OCI-LY7 (cell line): ENCODE measurements around the gene DNER. TPM values are rescaled to one million over a fixed set of nuclear protein-coding genes. Genes with fewer than 3 reads are reported as not detected.

ENCODE experiments used
- BruUV-seq: library from RNA; stranded (reverse); fragments of 400-500 nt; replicated peaks from 2 replicates; lab custom pipeline; 2021; lab: Mats Ljungman, UMichigan
- CTCF ChIA-PET: fragments of 300-600 bp; sonication (Branson Sonifier 250); formaldehyde crosslinking; loops from one replicate; lab custom pipeline; 2022; ENCODE audit warnings: antibody characterized with exemption; ENCODE audit not compliant: unreplicated experiment; lab: Charles Lee
- POLR2A ChIA-PET: fragments of 300-600 bp; sonication (Branson Sonifier 250); formaldehyde crosslinking; loops from one replicate; lab custom pipeline; 2022; ENCODE audit warnings: antibody characterized with exemption; lab: Charles Lee
- DNase-seq: peaks from one replicate; pipeline ENCODE4 v3.0.0-alpha.2; 2015; ENCODE audit warnings: low spot score
- H2AFZ ChIP-seq: fragments of 200-600 bp; sonication (generic), shearing (Covaris generic); 2 replicates; pipeline ENCODE4 v1.6.1; 2014; ENCODE audit warnings: mild to moderate bottlenecking, antibody characterized with exemption, low read length, moderate library complexity
- H3K27ac ChIP-seq: fragments of 200-600 bp; sonication (generic); 2 replicates; pipeline ENCODE4 v1.5.1; 2014; ENCODE audit warnings: mixed run types, low read depth, mild to moderate bottlenecking, moderate library complexity, low read length, inconsistent platforms; ENCODE audit not compliant: poor library complexity, severe bottlenecking
- H3K36me3 ChIP-seq: fragments of 200-600 bp; sonication (generic); 2 replicates; pipeline ENCODE4 v1.6.1; 2014; ENCODE audit warnings: mild to moderate bottlenecking, antibody characterized with exemption, low read length, moderate library complexity, mixed read lengths; ENCODE audit not compliant: insufficient read depth
- H3K4me1 ChIP-seq: fragments of 200-600 bp; sonication (generic); 2 replicates; pipeline ENCODE4 v1.5.1; 2014; ENCODE audit warnings: mild to moderate bottlenecking, low read length; ENCODE audit not compliant: insufficient read depth, poor library complexity, severe bottlenecking
- H3K4me2 ChIP-seq: fragments of 200-600 bp; sonication (generic); 2 replicates; pipeline ENCODE4 v1.6.1; 2014; ENCODE audit warnings: mild to moderate bottlenecking, low read length
- H3K4me3 ChIP-seq: fragments of 200-600 bp; sonication (generic); 2 replicates; pipeline ENCODE4 v1.5.1; 2014; ENCODE audit warnings: mild to moderate bottlenecking, low read depth, low read length; ENCODE audit not compliant: poor library complexity, severe bottlenecking
- H3K79me2 ChIP-seq: fragments of 200-600 bp; sonication (generic); 2 replicates; pipeline ENCODE4 v1.6.1; 2016; ENCODE audit warnings: low read depth, mild to moderate bottlenecking, low read length, moderate library complexity, mixed read lengths; ENCODE audit not compliant: insufficient read depth
- H3K9me2 ChIP-seq: fragments of 200-600 bp; sonication (generic); 2 replicates; pipeline ENCODE4 v1.6.1; 2016; ENCODE audit warnings: mild to moderate bottlenecking, low read length, mixed read lengths; ENCODE audit not compliant: insufficient read depth
- H3K9me3 ChIP-seq: fragments of 200-600 bp; sonication (generic); 2 replicates; pipeline ENCODE4 v1.6.1; 2014; ENCODE audit warnings: mild to moderate bottlenecking, mixed run types, low read length, mixed read lengths
- H4K20me1 ChIP-seq: fragments of 200-600 bp; sonication (generic); 2 replicates; pipeline ENCODE4 v1.6.1; 2014; ENCODE audit warnings: mild to moderate bottlenecking, antibody characterized with exemption, low read length, moderate library complexity, mixed read lengths; ENCODE audit not compliant: insufficient read depth
- CTCF ChIP-seq: fragments of 200-600 bp; sonication (generic); conservative IDR thresholded peaks from 2 replicates; pipeline ENCODE4 v1.5.1; 2014; ENCODE audit warnings: mild to moderate bottlenecking, antibody characterized with exemption, low read length, moderate library complexity, mixed read lengths
- EZH2phosphoT487 ChIP-seq: fragments of 200-600 bp; sonication (generic); IDR thresholded peaks from 2 replicates; pipeline ENCODE4 v1.6.1; 2018; ENCODE audit warnings: low read depth, borderline replicate concordance, mild to moderate bottlenecking, mixed run types, antibody characterized with exemption, low read length, moderate library complexity, mixed read lengths
- intact Hi-C: fragments of 100-400 bp; cut with micrococcal nuclease; formaldehyde crosslinking; loops from one replicate; pipeline ENCODE4 v1.10.0; 2022; ENCODE audit not compliant: unreplicated experiment
- total RNA-seq, 2 experiments: library from RNA; depleted of rRNA in 1 of 2; stranded (reverse); fragments of >200 nt in 1 of 2; shearing (Covaris generic) in 1 of 2; gene quantifications; 2 replicates each; pipeline ENCODE4 v1.2.3, GENCODE V29; 2014 to 2022

DNER gene
- total RNA-seq, 2 experiments from 2014 or later: not detected

GRCh38 chr2:229417916-229418315 is 296.4 kb downstream of the DNER start:
- Histone ChIP-seq H3K27ac (no peak overlapping the region), H3K4me2 (no peak overlapping the region), H3K9me2 (no peaks in the 10 kb centered on the region), H4K20me1 (no peaks in the 10 kb centered on the region), H3K4me1 (no peaks in the 10 kb centered on the region), H3K4me3 (no peak overlapping the region), H2AFZ (no peak overlapping the region), H3K9me3 (no peaks in the 10 kb centered on the region), H3K36me3 (no peaks in the 10 kb centered on the region), H3K79me2 (no peaks in the 10 kb centered on the region)
- TF ChIP-seq EZH2phosphoT487 (no peak), CTCF (no peak)
- intact Hi-C loops: no loop called here
- POLR2A ChIA-PET: no interaction called here
- BruUV-seq: no TSS peak
- CTCF ChIA-PET: no interaction called here
- no peak for DNase-seq

GRCh38 chr2:229417176-229417575 is 297.2 kb downstream of the DNER start:
- H3K79me2 ChIP-seq: no peaks in the 10 kb centered on the region
- BruUV-seq: no TSS peak
- H4K20me1 ChIP-seq: no peaks in the 10 kb centered on the region
- POLR2A ChIA-PET: interaction anchor here (0.5 kb wide), 1 partner anchor 119 kb away, joined by 5 read pairs; no protein-coding TSS in a partner anchor
- TF ChIP-seq EZH2phosphoT487: no peak
- no peak for TF ChIP-seq CTCF
- no peak overlapping the region for H3K4me3 ChIP-seq
- H3K9me2 ChIP-seq: no peaks in the 10 kb centered on the region
- intact Hi-C loops: no loop called here
- H3K4me1 ChIP-seq: no peaks in the 10 kb centered on the region
- H3K36me3 ChIP-seq: no peaks in the 10 kb centered on the region
- H3K27ac ChIP-seq: no peak overlapping the region
- CTCF ChIA-PET: no interaction called here
- no peak overlapping the region for H2AFZ ChIP-seq
- H3K9me3 ChIP-seq: no peaks in the 10 kb centered on the region
- no peak overlapping the region for H3K4me2 ChIP-seq
- DNase-seq: no peak

GRCh38 chr2:229416116-229416694 is 298.1 kb downstream of the DNER start:
- Histone ChIP-seq H2AFZ (no peak overlapping the region), H3K36me3 (no peaks in the 10 kb centered on the region), H3K4me1 (no peaks in the 10 kb centered on the region), H3K79me2 (no peaks in the 10 kb centered on the region), H3K9me2 (no peaks in the 10 kb centered on the region), H4K20me1 (no peaks in the 10 kb centered on the region), H3K9me3 (no peaks in the 10 kb centered on the region), H3K4me2 (no peak overlapping the region), H3K4me3 (no peak overlapping the region), H3K27ac (no peak overlapping the region)
- intact Hi-C loops: no loop called here
- no TSS peak for BruUV-seq
- POLR2A ChIA-PET: no interaction called here
- CTCF ChIA-PET: no interaction called here
- TF ChIP-seq EZH2phosphoT487 (no peak), CTCF (no peak)
- no peak for DNase-seq
